Upper lobe of left lung (tissue), 6 donors: ENCODE results near the gene TOMM7. TPM values are rescaled to one million over a fixed set of nuclear protein-coding genes. Genes with fewer than 3 reads are reported as not detected.
"Not testable (repeated sequence)": the region's sequence is repeated elsewhere in the genome, so short reads cannot be mapped to it uniquely, and the experiment has no call there.

Experiments used
- ATAC-seq, 2 donors: fragments of 200-7000 bp; cut with Tn5 transposase; one replicate each; pipeline ENCODE4 v1.9.1; 2022; ENCODE audit warnings: mild to moderate bottlenecking in 2 of 2, moderate library complexity in 2 of 2; ENCODE audit not compliant: low FRiP score in 2 of 2
- DNase-seq, 2 donors: peaks; one replicate each; pipeline ENCODE4 v3.0.0-alpha.2; 2019 to 2020
- H3K27ac ChIP-seq, 4 donors: fragments of 200-600 bp; sonication (generic); one replicate each; pipeline ENCODE4 v1.5.1; 2016 to 2019
- H3K27me3 ChIP-seq, 4 donors: fragments of 200-600 bp; sonication (generic); one replicate each; pipeline ENCODE4 v1.5.1; 2017 to 2019
- H3K36me3 ChIP-seq, 4 donors: fragments of 200-600 bp; sonication (generic); one replicate each; pipeline ENCODE4 v1.5.1; 2016 to 2019
- H3K4me1 ChIP-seq, 4 donors: fragments of 200-600 bp; sonication (generic); one replicate each; pipeline ENCODE4 v1.5.1; 2018 to 2019
- H3K4me3 ChIP-seq, 4 donors: fragments of 200-600 bp; sonication (generic); one replicate each; pipeline ENCODE4 v1.5.1; 2017 to 2019; ENCODE audit warnings: mild to moderate bottlenecking in 2 of 4, moderate library complexity in 1 of 4
- H3K9me3 ChIP-seq, 4 donors: fragments of 200-600 bp; sonication (generic); one replicate each; pipeline ENCODE4 v1.5.1; 2018 to 2019
- CTCF ChIP-seq, 6 experiments: fragments of 450-650 bp in 4 of 6; fragments of 200-600 bp in 2 of 6; sonication (generic) in 2 of 6; IDR thresholded peaks; one replicate each; pipeline ENCODE4 v1.5.1; 2016 to 2019; ENCODE audit warnings: antibody characterized with exemption in 6 of 6
- EP300 ChIP-seq, 4 donors: sonication (generic); formaldehyde crosslinking; IDR thresholded peaks; one replicate each; pipeline ENCODE4 v1.5.1; 2017; ENCODE audit warnings: antibody characterized with exemption in 4 of 4, control low read depth in 2 of 4
- POLR2A ChIP-seq, 4 donors: fragments of 450-650 bp; IDR thresholded peaks; one replicate each; pipeline ENCODE4 v1.5.1; 2016 to 2017; ENCODE audit warnings: antibody characterized with exemption in 4 of 4, mild to moderate bottlenecking in 2 of 4
- POLR2AphosphoS5 ChIP-seq, 2 donors: sonication (generic); formaldehyde crosslinking; IDR thresholded peaks; one replicate each; pipeline ENCODE4 v1.5.1; 2017; ENCODE audit warnings: antibody characterized with exemption in 2 of 2
- WGBS, 2 donors: methylation state at CpG; one replicate each; pipeline ENCODE4 v1.1.5; 2017 to 2018; 5-methylcytosine and 5-hydroxymethylcytosine counted together
- total RNA-seq, 6 donors: library from RNA; depleted of rRNA in 4 of 6; stranded (reverse); fragments of >200 nt in 4 of 6; gene quantifications; one replicate each; pipeline versions ENCODE4 v1.1.0 to v1.2.1, GENCODE V29; 2016 to 2021
- donor health status: DM: no; HTN: no; CAD: no; lungs with moderate emphysema.
- donor health status: DM: no; HTN: yes; CAD: no; lungs with severe emphysema.

Gene TOMM7
- total RNA-seq, 6 donors from 2014 or later, result 42.4 to 387 (median 171) TPM

GRCh38 chr7:22843681-22844309, 21.1 kb upstream of the TOMM7 start:
- 76 to 81% methylated on average over 4 of the region's 4 CpGs for whole genome bisulfite sequencing, 2 donors
- no peak overlapping the region for H3K4me3 ChIP-seq
- no peak for DNase-seq
- H3K9me3 ChIP-seq, result no peaks in the 10 kb centered on the region
- H3K27me3 ChIP-seq, result no peaks in the 10 kb centered on the region
- no peak overlapping the region for H3K27ac ChIP-seq
- no peaks in the 10 kb centered on the region for H3K4me1 ChIP-seq
- H3K36me3 ChIP-seq, result no peaks in the 10 kb centered on the region
- ATAC-seq, result no peak
- no peak for TF ChIP-seq EP300 (IDR thresholded peaks at IDR 0.05)

GRCh38 chr7:22842973-22843372, 20.3 kb upstream of the TOMM7 start:
- WGBS, 2 donors, result 55 to 93% methylated on average over 5 of the region's 5 CpGs
- H3K27ac ChIP-seq, result no peak overlapping the region
- H3K4me3 ChIP-seq, result no peak overlapping the region
- no peak for DNase-seq
- no peaks in the 10 kb centered on the region for H3K27me3 ChIP-seq
- no peak for TF ChIP-seq CTCF (IDR thresholded peaks at IDR 0.05)
- TF ChIP-seq EP300 (IDR thresholded peaks at IDR 0.05), result no peak
- TF ChIP-seq POLR2A (IDR thresholded peaks at IDR 0.05), result no peak
- no peak for TF ChIP-seq POLR2AphosphoS5 (IDR thresholded peaks at IDR 0.05)
- no peak for ATAC-seq
- no peaks in the 10 kb centered on the region for H3K4me1 ChIP-seq
- no peaks in the 10 kb centered on the region for H3K9me3 ChIP-seq
- H3K36me3 ChIP-seq, result no peaks in the 10 kb centered on the region

- WGBS, 2 donors, result 69 to 86% methylated on average over 6 of the region's 6 CpGs
- Histone ChIP-seq H3K27me3 (no peaks in the 10 kb centered on the region), H3K4me3 (no peak overlapping the region), H3K36me3 (no peaks in the 10 kb centered on the region), H3K9me3 (no peaks in the 10 kb centered on the region), H3K4me1 (no peaks in the 10 kb centered on the region), H3K27ac (no peak overlapping the region)
- DNase-seq (no peak), ATAC-seq (no peak)
- TF ChIP-seq CTCF (IDR thresholded peaks at IDR 0.05), result no peak
- TF ChIP-seq EP300 (IDR thresholded peaks at IDR 0.05), result no peak
- TF ChIP-seq POLR2A (IDR thresholded peaks at IDR 0.05), result no peak
- no peak for TF ChIP-seq POLR2AphosphoS5 (IDR thresholded peaks at IDR 0.05)
These were observed 19.8 kb upstream of the TOMM7 start for GRCh38 chr7:22842383-22842941.

GRCh38 chr7:22841954-22842353, 19.3 kb upstream of the TOMM7 start:
- H3K27me3 ChIP-seq, result no peaks in the 10 kb centered on the region
- no peak overlapping the region for H3K4me3 ChIP-seq
- ATAC-seq (no peak), DNase-seq (no peak)
- no peaks in the 10 kb centered on the region for H3K9me3 ChIP-seq
- H3K36me3 ChIP-seq, result no peaks in the 10 kb centered on the region
- TF ChIP-seq EP300 (IDR thresholded peaks at IDR 0.05) (no peak), POLR2A (IDR thresholded peaks at IDR 0.05) (no peak), POLR2AphosphoS5 (IDR thresholded peaks at IDR 0.05) (no peak), CTCF (IDR thresholded peaks at IDR 0.05) (no peak)
- no peak overlapping the region for H3K27ac ChIP-seq
- no peaks in the 10 kb centered on the region for H3K4me1 ChIP-seq
- WGBS, 2 donors, result 79 to 84% methylated on average over 10 of the region's 10 CpGs

- H3K27me3 ChIP-seq, result no peaks in the 10 kb centered on the region
- no peak overlapping the region for H3K27ac ChIP-seq
- ATAC-seq (no peak), DNase-seq (no peak)
- WGBS, 2 donors, result 80 to 85% methylated on average over 6 of the region's 6 CpGs
- H3K4me1 ChIP-seq, result peaks cover 0 to 4% (median 0%) of the 10 kb centered on the region in 4 donors
- no peaks in the 10 kb centered on the region for H3K9me3 ChIP-seq
- no peak overlapping the region for H3K4me3 ChIP-seq
- no peak for TF ChIP-seq EP300 (IDR thresholded peaks at IDR 0.05)
- no peak for TF ChIP-seq POLR2A (IDR thresholded peaks at IDR 0.05)
- no peak for TF ChIP-seq POLR2AphosphoS5 (IDR thresholded peaks at IDR 0.05)
- TF ChIP-seq CTCF (IDR thresholded peaks at IDR 0.05), result no peak
- no peaks in the 10 kb centered on the region for H3K36me3 ChIP-seq
These were observed 14.7 kb upstream of the TOMM7 start for GRCh38 chr7:22837308-22837707.

- not testable (repeated sequence) for H3K27me3 ChIP-seq, H3K36me3 ChIP-seq, H3K27ac ChIP-seq, H3K9me3 ChIP-seq, ATAC-seq, H3K4me3 ChIP-seq, H3K4me1 ChIP-seq, DNase-seq
- 83 to 96% methylated on average over 2 of the region's 2 CpGs for WGBS, 2 donors
These were observed 13.9 kb upstream of the TOMM7 start for GRCh38 chr7:22836506-22836905.
